ENCODE measurements around the gene SOCS3. TPM values are rescaled to one million over a fixed set of nuclear protein-coding genes. Genes with fewer than 3 reads are reported as not detected.
A peak's percentile ranks its signal among the peaks of the same experiment; 100 is the strongest.

SOCS3 gene
- total and polyA plus RNA-seq, 2 experiments from 2014 or later: 33.3 to 59.0 TPM

DNA sequence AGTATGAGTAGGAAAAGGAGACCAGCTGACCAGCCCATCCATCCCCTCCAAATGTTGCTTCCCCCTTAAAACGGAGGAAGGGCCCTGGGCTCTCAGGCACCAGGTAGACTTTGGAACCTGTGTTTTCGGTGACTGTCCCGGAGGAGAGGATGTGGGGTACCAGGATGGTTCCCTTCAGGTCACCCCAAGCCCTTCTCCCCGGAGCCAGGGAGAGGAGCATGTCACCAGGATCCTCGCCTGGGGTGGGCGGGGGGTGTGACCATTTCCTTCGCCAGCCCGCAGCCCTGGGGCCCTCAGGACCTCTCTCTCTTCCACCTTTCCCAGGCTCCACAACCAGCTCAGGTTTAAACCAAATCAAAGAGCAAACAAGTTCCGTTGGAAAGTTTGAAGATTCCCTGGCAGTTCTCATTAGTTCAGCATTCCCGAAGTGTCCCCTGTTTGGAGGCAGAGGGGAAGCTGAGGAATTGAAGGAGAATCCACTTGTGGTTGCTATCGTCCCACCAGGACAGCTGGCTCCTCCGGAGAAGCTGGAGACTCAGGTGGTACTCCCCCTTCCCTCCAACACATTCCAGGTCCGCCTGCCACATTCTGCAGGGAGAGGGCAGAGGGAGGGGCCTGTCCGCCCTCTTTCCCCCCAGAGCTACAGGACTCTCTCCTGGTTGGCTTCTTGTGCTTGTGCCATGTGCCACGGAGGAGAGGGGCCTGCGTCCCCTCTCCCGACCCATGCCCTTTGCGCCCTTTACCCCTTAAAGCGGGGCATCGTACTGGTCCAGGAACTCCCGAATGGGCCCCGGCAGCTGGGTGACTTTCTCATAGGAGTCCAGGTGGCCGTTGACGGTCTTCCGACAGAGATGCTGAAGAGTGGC lies 2.0 kb downstream of the SOCS3 start:
- TF ChIP-seq CTCF (IDR thresholded peaks at IDR 0.05; ENCODE audit: low read depth, low read length): peak; percentile 0
- DNase-seq (ENCODE audit: low read depth in 1 of 2, low spot score in 1 of 2): peak in 1 of 2 donors; percentile 48
- peaks cover 53% of the 10 kb centered on the region for H3K4me1 ChIP-seq (ENCODE audit: low read depth)
- H3K4me3 ChIP-seq: peak overlapping the region; percentile 86
- H3K9me3 ChIP-seq (ENCODE audit: low read depth): no peaks in the 10 kb centered on the region
- H3K36me3 ChIP-seq: no peaks in the 10 kb centered on the region
- H3K27ac ChIP-seq: no peak overlapping the region
- H3K27me3 ChIP-seq: no peaks in the 10 kb centered on the region

DNA sequence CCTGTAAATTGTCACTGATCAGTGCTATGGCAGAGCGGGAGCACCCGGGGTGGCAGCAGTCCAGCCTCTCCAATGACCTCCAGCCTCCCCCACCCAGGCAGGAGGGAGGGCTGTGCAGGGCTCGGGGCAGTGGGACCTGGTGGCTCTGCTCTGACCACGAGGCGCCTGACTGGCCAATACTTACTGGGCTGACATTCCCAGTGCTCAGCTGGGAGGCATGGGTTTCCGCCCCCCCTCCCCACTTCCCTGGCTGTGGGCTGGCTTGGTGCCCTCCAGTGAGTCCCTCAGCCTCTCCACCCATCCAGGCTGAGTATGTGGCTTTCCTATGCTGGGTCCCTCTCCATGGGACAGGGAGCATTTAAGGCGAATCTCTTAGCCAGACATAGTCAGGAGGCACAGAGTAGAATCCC lies 2.7 kb downstream of the SOCS3 start:
- DNase-seq (ENCODE audit: low read depth in 1 of 2, low spot score in 1 of 2): peak; percentile 50 to 87
- no peaks in the 10 kb centered on the region for H3K27me3 ChIP-seq
- peak overlapping the region; percentile 86 for H3K4me3 ChIP-seq
- no peaks in the 10 kb centered on the region for H3K36me3 ChIP-seq
- peak overlapping the region; percentile 19 for H3K27ac ChIP-seq
- peaks cover 56% of the 10 kb centered on the region for H3K4me1 ChIP-seq (ENCODE audit: low read depth)
- no peaks in the 10 kb centered on the region for H3K9me3 ChIP-seq (ENCODE audit: low read depth)
- TF ChIP-seq CTCF (IDR thresholded peaks at IDR 0.05; ENCODE audit: low read depth, low read length): no peak

GRCh38 chr17:78356101-78356713 lies 3.7 kb downstream of the SOCS3 start:
- Histone ChIP-seq H3K4me3 (no peak overlapping the region), H3K27ac (peak overlapping the region; percentile 97), H3K9me3 (ENCODE audit: low read depth) (no peaks in the 10 kb centered on the region), H3K27me3 (no peaks in the 10 kb centered on the region), H3K4me1 (ENCODE audit: low read depth) (peaks cover 61% of the 10 kb centered on the region), H3K36me3 (no peaks in the 10 kb centered on the region)
- no peak for TF ChIP-seq CTCF (IDR thresholded peaks at IDR 0.05; ENCODE audit: low read depth, low read length)
- peak; percentile 43 to 71 for DNase-seq (ENCODE audit: low read depth in 1 of 2, low spot score in 1 of 2)

DNA sequence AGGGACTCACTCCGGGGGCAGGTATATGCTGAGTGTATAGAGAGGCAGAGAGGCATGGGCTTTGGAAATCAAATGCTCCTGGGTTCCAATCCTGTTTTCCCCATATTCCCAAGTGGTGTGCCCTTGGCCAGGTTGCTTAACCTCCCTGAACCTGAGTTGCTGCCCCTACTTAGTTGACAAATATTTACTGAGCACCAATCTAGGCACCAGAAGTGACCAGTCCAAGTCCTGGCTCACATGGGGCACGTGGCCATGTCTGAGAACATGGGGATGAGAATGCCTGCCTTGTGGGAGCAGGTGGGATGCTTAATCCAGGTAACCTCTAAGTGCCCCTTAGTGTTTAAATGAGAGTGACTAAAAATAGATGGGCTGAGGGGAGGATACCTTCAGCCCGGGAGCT lies 4.2 kb downstream of the SOCS3 start:
- H3K9me3 ChIP-seq (ENCODE audit: low read depth): no peaks in the 10 kb centered on the region
- H3K27ac ChIP-seq: peak overlapping the region; percentile 97
- DNase-seq (ENCODE audit: low read depth in 1 of 2, low spot score in 1 of 2): peak in 1 of 2 donors; percentile 25
- peaks cover 59% of the 10 kb centered on the region for H3K4me1 ChIP-seq (ENCODE audit: low read depth)
- no peaks in the 10 kb centered on the region for H3K27me3 ChIP-seq
- no peak overlapping the region for H3K4me3 ChIP-seq
- TF ChIP-seq CTCF (IDR thresholded peaks at IDR 0.05; ENCODE audit: low read depth, low read length): no peak
- H3K36me3 ChIP-seq: no peaks in the 10 kb centered on the region

DNA sequence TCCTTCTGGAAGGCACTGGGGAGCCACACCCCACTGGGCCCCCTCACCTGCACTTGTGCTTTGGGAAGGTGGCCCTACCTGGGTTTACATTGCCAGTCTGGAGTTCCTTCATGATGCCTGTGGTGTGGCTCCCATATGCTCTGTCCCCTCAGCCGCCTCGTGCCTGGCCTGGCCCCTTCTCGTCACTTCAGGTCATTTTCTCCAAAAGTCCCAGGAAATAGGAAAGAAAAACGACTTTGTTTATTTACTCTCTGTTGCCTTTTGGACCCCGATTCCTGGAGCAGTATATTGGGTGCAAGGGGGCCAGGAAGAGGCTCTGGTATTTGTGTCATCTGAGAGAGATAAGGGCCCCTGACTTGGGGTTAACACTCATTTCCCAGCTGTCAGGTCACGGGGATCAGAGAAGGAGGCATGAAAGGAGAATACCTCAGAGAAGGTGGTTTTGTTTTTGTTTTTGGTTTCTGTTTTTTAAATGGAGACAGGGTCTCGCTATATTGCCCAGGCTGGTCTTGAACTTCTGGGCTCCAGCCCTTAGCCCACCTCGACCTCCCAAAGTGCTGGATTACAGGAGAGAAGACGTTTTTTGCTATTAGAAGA lies 4.7 kb downstream of the SOCS3 start:
- peak overlapping the region; percentile 97 for H3K27ac ChIP-seq

More for the DNA sequence above, 4.7 kb downstream of the SOCS3 start:
- Histone ChIP-seq H3K36me3 (no peaks in the 10 kb centered on the region), H3K4me3 (no peak overlapping the region), H3K4me1 (ENCODE audit: low read depth) (peaks cover 61% of the 10 kb centered on the region), H3K9me3 (ENCODE audit: low read depth) (no peaks in the 10 kb centered on the region), H3K27me3 (no peaks in the 10 kb centered on the region)
- no peak for TF ChIP-seq CTCF (IDR thresholded peaks at IDR 0.05; ENCODE audit: low read depth, low read length)
- DNase-seq (ENCODE audit: low read depth in 1 of 2, low spot score in 1 of 2): no peak
